ENCODE results near the gene WASF2.

DNA sequence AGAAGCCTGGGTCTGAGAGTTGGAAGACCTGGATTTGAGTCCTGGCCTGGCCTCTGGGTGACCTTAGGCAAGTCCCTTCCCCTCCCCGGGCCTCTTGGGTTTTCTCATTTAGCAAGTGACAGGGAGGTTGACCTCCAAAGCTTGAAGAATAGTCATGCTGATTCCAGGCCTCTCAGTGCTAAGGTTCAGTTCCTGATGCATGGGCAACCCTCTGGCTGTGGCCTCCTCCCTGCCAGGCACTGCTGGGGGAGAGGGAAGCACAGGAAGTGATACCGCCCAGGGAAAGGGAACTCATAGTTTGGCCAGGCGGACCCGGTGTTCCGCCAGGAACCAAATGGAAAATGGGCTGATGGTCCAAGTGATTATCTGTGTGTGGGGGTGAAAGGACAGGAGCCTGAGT lies 23.6 kb upstream of the WASF2 start:
- TF ChIP-seq, protein P1, sequence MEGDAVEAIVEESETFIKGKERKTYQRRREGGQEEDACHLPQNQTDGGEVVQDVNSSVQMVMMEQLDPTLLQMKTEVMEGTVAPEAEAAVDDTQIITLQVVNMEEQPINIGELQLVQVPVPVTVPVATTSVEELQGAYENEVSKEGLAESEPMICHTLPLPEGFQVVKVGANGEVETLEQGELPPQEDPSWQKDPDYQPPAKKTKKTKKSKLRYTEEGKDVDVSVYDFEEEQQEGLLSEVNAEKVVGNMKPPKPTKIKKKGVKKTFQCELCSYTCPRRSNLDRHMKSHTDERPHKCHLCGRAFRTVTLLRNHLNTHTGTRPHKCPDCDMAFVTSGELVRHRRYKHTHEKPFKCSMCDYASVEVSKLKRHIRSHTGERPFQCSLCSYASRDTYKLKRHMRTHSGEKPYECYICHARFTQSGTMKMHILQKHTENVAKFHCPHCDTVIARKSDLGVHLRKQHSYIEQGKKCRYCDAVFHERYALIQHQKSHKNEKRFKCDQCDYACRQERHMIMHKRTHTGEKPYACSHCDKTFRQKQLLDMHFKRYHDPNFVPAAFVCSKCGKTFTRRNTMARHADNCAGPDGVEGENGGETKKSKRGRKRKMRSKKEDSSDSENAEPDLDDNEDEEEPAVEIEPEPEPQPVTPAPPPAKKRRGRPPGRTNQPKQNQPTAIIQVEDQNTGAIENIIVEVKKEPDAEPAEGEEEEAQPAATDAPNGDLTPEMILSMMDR (IDR thresholded peaks at IDR 0.05) = no peak
- no peak for TF ChIP-seq POLR2A (IDR thresholded peaks at IDR 0.05)

Measured in Peyer's patch (tissue), 4 donors.